Adrenal gland (tissue), 12 donors: ENCODE data around the gene SERPING1. TPM values are rescaled to one million over a fixed set of nuclear protein-coding genes. Genes with fewer than 3 reads are reported as not detected.

Source experiments
- DNase-seq, 7 donors: peaks; one replicate each; pipeline ENCODE4 v3.0.0-alpha.2; 2019 to 2020
- H3K27ac ChIP-seq, 5 donors: fragments of 200-600 bp; sonication (generic) in 4 of 5; 1 replicate in 3 of 5; 2 replicates in 2 of 5; pipeline versions ENCODE4 v1.5.1 to v1.8.0; 2016 to 2020; ENCODE audit warnings: mild to moderate bottlenecking in 1 of 5
- H3K27me3 ChIP-seq: fragments of 200-600 bp; 2 replicates; pipeline ENCODE4 v1.8.0; 2021
- H3K36me3 ChIP-seq, 2 donors: fragments of 200-600 bp; replicated peaks in 1 of 2; 1 replicate in 1 of 2; 2 replicates in 1 of 2; pipeline versions ENCODE4 v1.5.1 to v1.8.0; 2018 to 2022
- H3K4me1 ChIP-seq, 2 donors: fragments of 200-600 bp; replicated peaks in 1 of 2; 1 replicate in 1 of 2; 2 replicates in 1 of 2; pipeline versions ENCODE4 v1.5.1 to v1.8.0; 2018 to 2021
- H3K4me3 ChIP-seq, 4 donors: fragments of 200-600 bp; sonication (generic) in 3 of 4; one replicate each; pipeline ENCODE4 v1.5.1; 2016 to 2018
- H3K9me3 ChIP-seq, 3 donors: fragments of 200-600 bp; sonication (generic) in 1 of 3; replicated peaks in 1 of 3; 1 replicate in 2 of 3; 2 replicates in 1 of 3; pipeline versions ENCODE4 v1.5.1 to v1.8.0; 2016 to 2021
- POLR2A ChIP-seq, 2 donors: fragments of 450-650 bp; IDR thresholded peaks; one replicate each; pipeline ENCODE4 v1.6.1; 2017; ENCODE audit warnings: antibody characterized with exemption in 2 of 2, mild to moderate bottlenecking in 2 of 2, moderate library complexity in 1 of 2
- WGBS, 4 donors: extraction: QIAGEN DNeasy Blood & Tissue Kit in 2 of 4; methylation state at CpG; one replicate each; pipeline versions ENCODE4 v1.1.5 to v1.1.7; 2013 to 2017; 5-methylcytosine and 5-hydroxymethylcytosine counted together
- intact Hi-C, 2 donors: fragments of 100-400 bp; cut with DNase I; formaldehyde crosslinking; loops; one replicate each; pipeline versions ENCODE4 v1.14.1 to v1.15.0; 2022 to 2023
- polyA plus RNA-seq, 3 donors: library from polyadenylated mRNA; stranded (reverse); fragments of 200-250 nt in 2 of 3; fragments of 350-450 nt in 1 of 3; fragmentation: Illumina TruSeq in 1 of 3; extraction: RNeasy Lipid Tissue Mini Kit (QIAGEN cat#74804) in 1 of 3; gene quantifications; one replicate each; pipeline ENCODE4 v1.2.3, GENCODE V29; 2013 to 2014
- total RNA-seq, 9 donors: library from RNA; depleted of rRNA in 4 of 9; stranded (reverse); fragments of >200 nt in 4 of 9; fragments of 120-200 nt in 1 of 9; fragmentation: NEBNext Ultra II Directional in 1 of 9; extraction: Animal tissue kit (Norgen Biotek cat#: 25700) in 1 of 9; gene quantifications; one replicate each; pipeline versions ENCODE4 v1.1.0 to v1.2.4, GENCODE V29; 2013 to 2023
- TF ChIP-seq, protein P1 (sequence below), 6 experiments: fragments of 450-650 bp in 4 of 6; fragments of 200-600 bp in 2 of 6; sonication (generic) in 1 of 6; IDR thresholded peaks; 1 replicate in 5 of 6; 2 replicates in 1 of 6; pipeline versions ENCODE4 v1.5.1 to v1.8.0; 2016 to 2021; ENCODE audit warnings: antibody characterized with exemption in 6 of 6, mild to moderate bottlenecking in 2 of 6, moderate library complexity in 1 of 6
- donor health status: healthy with polysubstance abuse.
- donor health status: Bipolar disorder and iron deficiency.
- donor health status: DM: yes; HTN: yes; CAD: no.
- donor health status: DM: no; HTN: no; CAD: no.
- donor health status: DM: no; HTN: no; CAD: no.
- donor health status: DM: yes; HTN: yes; CAD: no.

SERPING1 gene
- total and polyA plus RNA-seq, 12 donors = 7.0 to 423 (median 163) TPM

DNA sequence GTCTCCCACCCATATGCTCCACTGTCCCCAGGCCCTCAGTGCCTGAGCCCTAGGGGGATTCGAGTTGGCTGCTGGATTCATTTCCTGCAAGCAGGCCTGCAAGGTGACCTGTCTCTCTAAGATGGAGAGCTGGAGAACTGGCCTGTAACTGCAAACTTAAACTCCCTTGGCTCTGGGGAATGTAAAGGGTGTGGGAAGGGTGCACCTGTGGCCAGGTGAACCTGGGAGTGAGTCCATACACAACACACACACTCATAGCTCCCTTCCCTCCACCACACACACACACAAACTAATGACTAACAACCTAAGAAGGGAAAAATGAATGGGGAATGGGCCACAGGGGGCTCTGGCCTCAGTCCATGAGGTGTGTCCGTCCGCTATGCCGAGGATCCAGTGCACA lies 45.5 kb upstream of the SERPING1 start:
- TF ChIP-seq POLR2A (IDR thresholded peaks at IDR 0.05) = no peak
- TF ChIP-seq, protein P1, sequence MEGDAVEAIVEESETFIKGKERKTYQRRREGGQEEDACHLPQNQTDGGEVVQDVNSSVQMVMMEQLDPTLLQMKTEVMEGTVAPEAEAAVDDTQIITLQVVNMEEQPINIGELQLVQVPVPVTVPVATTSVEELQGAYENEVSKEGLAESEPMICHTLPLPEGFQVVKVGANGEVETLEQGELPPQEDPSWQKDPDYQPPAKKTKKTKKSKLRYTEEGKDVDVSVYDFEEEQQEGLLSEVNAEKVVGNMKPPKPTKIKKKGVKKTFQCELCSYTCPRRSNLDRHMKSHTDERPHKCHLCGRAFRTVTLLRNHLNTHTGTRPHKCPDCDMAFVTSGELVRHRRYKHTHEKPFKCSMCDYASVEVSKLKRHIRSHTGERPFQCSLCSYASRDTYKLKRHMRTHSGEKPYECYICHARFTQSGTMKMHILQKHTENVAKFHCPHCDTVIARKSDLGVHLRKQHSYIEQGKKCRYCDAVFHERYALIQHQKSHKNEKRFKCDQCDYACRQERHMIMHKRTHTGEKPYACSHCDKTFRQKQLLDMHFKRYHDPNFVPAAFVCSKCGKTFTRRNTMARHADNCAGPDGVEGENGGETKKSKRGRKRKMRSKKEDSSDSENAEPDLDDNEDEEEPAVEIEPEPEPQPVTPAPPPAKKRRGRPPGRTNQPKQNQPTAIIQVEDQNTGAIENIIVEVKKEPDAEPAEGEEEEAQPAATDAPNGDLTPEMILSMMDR (IDR thresholded peaks at IDR 0.05) = no peak
- WGBS, 4 donors = 86 to 92% (median 91%) methylated on average over 3 to 4 of the region's 4 CpGs
- DNase-seq = no peak
- intact Hi-C loops = no loop called here
- H3K9me3 ChIP-seq = no peaks in the 10 kb centered on the region
- H3K4me1 ChIP-seq = peaks cover 0 to 8% of the 10 kb centered on the region in 2 donors
- peaks cover 0 to 78% of the 10 kb centered on the region in 2 donors for H3K36me3 ChIP-seq
- H3K4me3 ChIP-seq = no peak overlapping the region
- H3K27ac ChIP-seq = no peak overlapping the region
- H3K27me3 ChIP-seq = no peaks in the 10 kb centered on the region

DNA sequence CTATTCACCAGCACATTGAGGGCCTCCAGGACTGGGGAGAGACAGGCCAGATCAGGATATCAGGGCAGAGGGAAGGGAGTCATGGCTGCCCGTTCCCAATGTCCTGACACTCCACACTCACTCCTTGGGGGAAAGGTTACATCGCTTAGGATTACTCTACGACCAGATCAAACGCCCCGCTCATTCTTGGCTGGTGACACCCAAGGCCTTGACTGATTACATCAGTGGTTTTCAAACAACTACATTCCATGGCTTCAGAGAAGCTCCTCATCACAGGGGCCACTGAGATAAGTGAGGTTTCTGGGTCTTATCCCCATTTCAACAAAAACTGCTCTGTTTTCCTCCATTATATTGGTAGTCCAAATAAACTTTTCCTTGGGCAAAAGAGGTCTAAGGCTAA lies 45.0 kb upstream of the SERPING1 start:
- Histone ChIP-seq H3K36me3 (peaks cover 0 to 81% of the 10 kb centered on the region in 2 donors), H3K27me3 (no peaks in the 10 kb centered on the region), H3K27ac (no peak overlapping the region), H3K4me3 (no peak overlapping the region), H3K9me3 (no peaks in the 10 kb centered on the region), H3K4me1 (peaks cover 0 to 3% of the 10 kb centered on the region in 2 donors)
- intact Hi-C loops = no loop called here
- 77 to 81% (median 80%) methylated on average over 5 of the region's 5 CpGs for WGBS, 4 donors
- no peak for TF ChIP-seq POLR2A (IDR thresholded peaks at IDR 0.05)
- TF ChIP-seq, protein P1 (IDR thresholded peaks at IDR 0.05) = no peak
- peak in 1 of 7 donors; percentile 29 for DNase-seq

DNA sequence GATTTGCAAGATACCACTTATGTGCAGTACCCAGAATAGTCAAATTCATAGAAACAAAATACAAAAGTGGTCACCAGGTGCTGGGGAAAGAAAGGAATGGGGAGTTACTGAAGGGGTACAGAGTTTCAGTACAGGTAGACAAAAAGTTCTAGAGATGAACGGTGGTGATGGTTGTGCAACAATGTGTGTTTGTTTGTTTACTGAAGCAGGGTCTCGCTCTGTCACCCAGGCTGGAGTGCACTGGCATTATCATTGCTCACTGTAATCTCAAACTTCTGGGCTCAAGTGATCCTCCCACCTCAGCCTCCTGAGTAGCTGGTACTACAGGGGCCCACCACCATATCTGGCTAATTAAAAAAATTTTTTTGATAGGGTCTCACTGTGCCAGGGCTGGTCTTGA lies 42.1 kb upstream of the SERPING1 start:
- no peaks in the 10 kb centered on the region for H3K4me1 ChIP-seq
- no peaks in the 10 kb centered on the region for H3K9me3 ChIP-seq
- intact Hi-C loops = no loop called here
- 82 to 99% (median 96%) methylated on average over 2 of the region's 2 CpGs for WGBS, 4 donors
- DNase-seq = no peak
- H3K27me3 ChIP-seq = no peaks in the 10 kb centered on the region
- H3K4me3 ChIP-seq = no peak overlapping the region
- TF ChIP-seq POLR2A (IDR thresholded peaks at IDR 0.05) = no peak
- TF ChIP-seq, protein P1 (IDR thresholded peaks at IDR 0.05) = no peak
- H3K36me3 ChIP-seq = peaks cover 0 to 94% of the 10 kb centered on the region in 2 donors
- H3K27ac ChIP-seq = no peak overlapping the region

DNA sequence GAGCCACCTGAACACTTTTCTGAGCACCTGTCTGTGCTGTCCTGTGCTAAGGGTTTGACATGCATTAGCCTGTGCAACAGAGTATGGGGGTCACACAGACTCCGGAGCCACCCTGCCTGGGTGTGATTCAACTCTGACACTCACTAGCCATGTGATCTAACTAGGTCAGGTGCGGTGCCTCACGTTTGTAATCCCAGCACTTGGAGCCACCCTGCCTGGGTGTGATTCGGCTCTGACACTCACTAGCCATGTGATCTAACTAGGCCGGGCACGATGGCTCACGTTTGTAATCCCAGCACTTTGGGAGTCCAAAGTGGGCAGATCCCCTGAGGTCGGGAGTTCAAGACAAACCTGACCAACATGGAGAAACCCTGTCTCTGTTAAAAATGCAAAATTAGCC lies 41.4 kb upstream of the SERPING1 start:
- H3K4me1 ChIP-seq = no peaks in the 10 kb centered on the region
- no peaks in the 10 kb centered on the region for H3K9me3 ChIP-seq
- H3K27me3 ChIP-seq = no peaks in the 10 kb centered on the region
- intact Hi-C loops = no loop called here
- WGBS, 4 donors = 64 to 74% (median 67%) methylated on average over 1 to 8 of the region's 8 CpGs
- H3K4me3 ChIP-seq = no peak overlapping the region
- H3K36me3 ChIP-seq = peaks cover 0 to 88% of the 10 kb centered on the region in 2 donors
- H3K27ac ChIP-seq = no peak overlapping the region
- DNase-seq = no peak
- TF ChIP-seq POLR2A (IDR thresholded peaks at IDR 0.05) = no peak
- TF ChIP-seq, protein P1 (IDR thresholded peaks at IDR 0.05) = no peak
